Erythroblast (primary cell): ENCODE data around the gene NOP9.

Experiments used
- GATA1 ChIP-seq: IDR thresholded peaks from 2 replicates; pipeline ENCODE4 v1.6.1; 2011; ENCODE audit warnings: low read depth, mild to moderate bottlenecking, control low read depth, low read length, moderate library complexity
- POLR2A ChIP-seq: IDR thresholded peaks from 2 replicates; pipeline ENCODE4 v1.6.1; 2011; ENCODE audit warnings: mild to moderate bottlenecking, low read length

- TF ChIP-seq POLR2A (no peak), GATA1 (no peak)
Observed at GRCh38 chr14:24252289-24253124, 47.1 kb upstream of the NOP9 start.
